G401.6 (cell line): ENCODE data around the gene CLCF1.

Experiments used
- FAIRE-seq: peaks from 2 replicates; lab custom pipeline; 2012; peaks lifted over from hg19 to GRCh38; lab: Jason Lieb, UNC

The CLCF1 gene

DNA sequence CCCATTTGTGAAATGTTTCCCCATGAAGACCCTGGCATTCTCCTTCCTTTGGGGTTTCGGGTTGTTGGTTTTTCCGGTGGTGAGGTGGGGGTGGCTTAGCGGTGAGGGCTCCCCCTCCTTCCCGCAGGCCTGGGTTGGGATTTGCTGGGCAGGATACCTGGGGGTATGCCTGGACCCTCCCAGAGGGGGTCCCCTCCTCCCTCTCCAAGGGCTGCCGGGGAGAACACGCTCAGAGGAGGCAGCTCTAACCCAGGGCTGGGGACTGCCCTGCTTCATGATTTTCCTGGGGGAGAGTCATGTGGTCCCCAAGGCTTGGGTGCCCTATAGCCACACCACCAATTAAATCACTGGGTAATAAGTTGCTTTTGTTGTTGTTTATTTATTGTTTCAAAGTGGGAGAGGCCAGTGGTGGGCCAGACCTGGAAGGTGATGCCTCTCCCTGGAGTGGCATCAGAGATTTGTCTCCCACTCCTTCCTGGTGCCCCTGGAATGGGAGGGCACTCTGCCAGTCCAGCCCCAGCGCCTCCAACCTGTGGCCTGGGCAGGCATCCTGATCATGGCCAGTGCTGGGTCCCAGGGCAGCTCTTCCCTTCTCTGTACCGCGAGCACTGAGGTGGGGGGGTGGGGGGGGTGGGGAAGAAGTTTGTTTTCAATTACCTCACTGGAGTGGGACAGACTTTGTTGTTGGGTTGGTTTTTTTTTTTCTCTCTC lies 1.3 kb upstream of the CLCF1 start:
- FAIRE-seq: peak; percentile 6

DNA sequence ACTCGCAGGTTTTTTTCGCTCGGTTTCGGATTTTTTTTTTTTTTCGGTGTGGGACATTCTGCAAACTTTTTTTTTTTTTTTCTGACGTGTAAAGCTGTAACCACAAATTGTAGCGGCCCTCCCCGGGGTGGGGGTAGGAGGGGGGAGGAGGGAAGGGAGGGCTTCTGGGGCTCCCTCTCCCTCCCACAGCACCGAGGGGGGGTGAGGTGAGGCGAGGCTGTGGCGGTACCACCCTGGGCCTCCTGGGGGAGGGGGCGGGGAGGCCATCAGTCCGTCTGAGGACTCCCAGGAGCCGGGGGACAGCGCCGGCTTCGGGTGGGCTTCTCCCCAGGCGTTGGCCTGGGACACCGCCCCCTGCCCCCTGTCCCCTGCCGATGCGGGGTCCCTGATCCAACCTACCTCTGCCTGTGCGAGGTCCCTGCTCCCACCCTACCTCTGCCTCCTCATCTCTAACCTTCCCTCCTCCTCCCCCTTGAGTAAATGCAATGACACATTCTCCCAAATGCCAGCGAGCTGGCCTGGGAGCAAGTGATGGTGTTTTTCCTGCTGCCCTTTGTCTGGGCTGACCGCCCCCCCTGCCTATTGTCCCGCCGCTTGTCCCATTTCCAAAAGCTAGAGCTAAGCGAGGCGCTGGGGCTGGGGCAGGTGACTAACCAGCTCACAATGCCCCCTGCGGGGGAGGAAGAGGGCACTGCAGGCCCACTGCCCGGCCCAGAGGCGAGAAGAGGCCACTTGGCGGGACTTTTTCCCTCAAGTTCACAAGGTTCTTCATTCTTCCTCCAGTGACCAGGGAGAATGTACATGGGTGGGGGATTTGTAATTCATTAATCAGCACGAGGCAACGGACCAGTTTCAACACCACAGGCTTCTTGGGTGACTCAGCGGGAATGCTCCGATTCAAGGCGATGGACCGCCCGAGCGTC lies 511 bp upstream of the CLCF1 start:
- FAIRE-seq: peak; percentile 91

DNA sequence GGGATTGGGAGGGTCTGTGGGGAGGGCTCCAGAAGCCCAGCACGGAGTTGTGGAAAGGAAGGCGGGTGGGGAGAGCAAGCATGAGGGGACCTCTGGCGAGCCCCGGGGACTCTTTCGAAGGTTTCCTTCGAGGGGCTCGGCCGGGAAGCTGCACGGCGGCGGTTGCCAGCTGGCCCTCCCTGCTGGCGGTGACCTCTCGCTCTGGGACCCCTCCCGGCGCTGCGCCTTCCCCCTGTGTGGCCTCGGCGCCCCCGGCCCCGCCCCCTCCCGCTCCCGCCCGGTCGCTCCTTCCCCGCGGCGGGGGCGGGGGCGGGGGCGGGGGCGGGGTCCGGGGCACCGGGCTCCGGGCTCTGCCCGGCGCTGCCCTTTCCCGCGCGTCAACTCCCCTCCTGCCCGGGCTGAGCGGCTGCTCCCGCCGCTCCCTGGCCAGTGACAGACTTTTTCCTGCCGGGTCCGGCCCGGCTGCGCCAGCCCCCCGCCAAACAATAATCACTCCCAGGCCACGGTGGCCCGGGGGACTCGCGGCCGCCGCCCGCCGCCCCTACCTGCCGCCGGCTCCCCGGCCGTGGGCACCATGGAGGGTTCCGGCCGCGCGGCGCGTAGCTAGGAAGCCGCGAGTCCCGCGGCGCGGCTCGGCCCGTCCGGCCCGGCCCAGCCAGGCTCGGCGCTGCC lies 941 bp downstream of the CLCF1 start:
- FAIRE-seq: no peak

DNA sequence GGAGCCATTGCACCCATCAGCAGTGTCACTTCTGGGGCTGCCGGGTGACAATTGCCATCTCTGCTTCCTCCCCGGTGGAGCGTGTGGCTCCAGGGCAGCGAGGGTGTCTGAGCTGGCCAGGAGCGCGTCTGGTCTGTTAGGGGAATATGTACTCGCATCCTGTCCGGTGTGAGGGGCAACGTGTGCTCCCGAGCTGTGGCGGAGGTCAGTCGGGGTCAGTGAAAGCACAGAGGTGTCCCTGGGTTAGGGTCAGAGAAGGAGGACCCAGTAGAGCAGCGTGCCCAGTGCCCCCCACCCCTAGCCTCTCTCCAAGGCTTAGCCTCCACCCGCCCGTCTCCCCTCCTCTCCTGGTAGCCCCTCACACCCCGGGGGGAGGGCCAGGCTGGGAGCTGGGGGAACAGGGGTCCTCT lies 1.5 kb downstream of the CLCF1 start:
- no peak for FAIRE-seq

DNA sequence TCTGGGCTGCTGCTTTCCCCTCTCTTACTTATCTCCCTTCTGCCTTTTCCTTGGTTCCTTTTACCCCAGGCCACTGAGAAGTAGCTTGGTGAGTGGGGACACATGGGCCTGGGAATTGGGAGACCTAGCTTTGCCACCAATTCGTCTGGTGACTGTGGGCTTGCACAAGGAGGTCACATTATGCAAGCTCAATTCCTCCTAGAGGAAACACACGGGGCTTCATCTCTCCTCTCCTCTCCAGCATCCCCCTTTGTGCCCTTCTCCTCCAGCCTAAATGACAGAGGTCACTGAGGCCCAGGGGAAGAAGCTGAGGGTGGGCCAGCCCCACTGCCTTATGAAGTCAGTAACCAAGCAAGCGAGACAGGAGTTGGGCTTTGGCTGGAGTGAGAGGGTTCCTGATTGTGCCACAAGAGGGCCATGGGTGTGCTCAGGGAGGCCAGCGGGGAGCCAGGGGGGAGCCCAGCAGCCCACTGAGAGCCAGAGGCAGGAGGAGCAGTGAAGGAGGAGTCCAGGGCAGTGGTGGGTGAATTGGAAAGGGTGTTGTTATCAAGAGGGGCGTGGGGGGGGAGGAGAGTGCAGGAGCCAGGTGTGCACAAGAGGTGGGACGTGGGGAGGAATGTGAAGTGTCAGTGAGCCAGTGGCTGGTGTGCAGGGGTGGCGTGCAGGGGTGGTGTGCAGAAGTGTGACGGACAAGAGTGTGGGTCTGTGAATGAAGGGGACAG lies 2.0 kb downstream of the CLCF1 start:
- FAIRE-seq: no peak

DNA sequence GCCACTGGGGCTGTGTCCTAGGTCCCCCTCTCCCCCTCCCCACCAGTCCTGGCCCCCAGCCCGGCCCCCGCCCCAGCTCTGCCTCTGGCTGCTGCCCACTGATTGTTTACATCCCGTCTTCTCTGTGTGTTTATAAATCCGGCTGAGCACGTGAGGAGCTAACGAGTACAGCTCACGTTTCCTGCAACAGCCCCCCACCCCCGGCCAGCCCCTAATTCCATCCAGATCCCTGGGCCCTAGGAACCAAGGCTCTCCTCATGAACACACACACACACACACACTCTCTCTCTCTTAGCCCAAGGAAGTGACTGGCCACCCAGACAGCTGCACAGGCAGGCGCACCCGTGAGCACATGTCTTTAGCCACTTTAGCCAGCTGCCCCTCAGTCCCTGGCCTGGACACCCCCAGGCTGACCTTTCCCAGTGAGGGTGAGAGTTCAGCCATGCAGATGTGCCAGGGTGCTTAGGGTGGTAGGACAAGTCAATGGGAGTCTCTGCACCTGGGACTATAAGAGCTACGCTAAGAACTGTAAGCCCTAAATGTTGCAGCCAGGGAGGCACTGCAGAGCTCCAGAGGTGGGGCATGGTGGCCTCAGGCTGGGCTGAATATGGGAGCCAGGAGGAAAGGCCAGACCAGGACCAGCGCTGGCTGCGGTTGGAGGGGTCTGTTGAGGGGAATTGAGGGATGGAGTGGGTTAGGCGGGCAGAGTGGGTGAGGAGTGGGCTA lies 2.9 kb downstream of the CLCF1 start:
- no peak for FAIRE-seq

DNA sequence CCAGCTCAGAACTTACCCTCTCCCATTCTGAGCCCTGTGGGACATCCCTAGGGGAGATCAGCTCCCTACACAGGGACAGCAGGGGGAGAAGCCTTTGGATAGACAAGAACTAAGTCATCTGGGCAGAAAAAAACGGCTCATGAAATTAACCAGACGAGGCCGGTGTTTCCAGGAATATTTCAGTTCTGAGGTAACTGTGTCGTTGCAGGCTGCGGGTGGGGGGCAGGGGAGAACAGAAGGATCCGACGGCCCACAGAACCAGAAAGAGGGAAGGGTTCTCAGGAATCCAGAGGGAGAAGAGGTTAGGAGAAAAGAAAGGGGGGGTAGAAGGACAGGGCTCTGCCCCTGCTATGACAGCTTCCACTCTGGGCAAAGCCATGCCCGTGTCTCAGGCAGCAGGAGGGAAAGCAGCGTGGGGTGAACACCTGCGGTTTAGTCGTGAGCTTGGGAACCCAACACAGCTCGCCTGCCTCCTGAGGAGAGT lies 3.6 kb downstream of the CLCF1 start:
- no peak for FAIRE-seq

DNA sequence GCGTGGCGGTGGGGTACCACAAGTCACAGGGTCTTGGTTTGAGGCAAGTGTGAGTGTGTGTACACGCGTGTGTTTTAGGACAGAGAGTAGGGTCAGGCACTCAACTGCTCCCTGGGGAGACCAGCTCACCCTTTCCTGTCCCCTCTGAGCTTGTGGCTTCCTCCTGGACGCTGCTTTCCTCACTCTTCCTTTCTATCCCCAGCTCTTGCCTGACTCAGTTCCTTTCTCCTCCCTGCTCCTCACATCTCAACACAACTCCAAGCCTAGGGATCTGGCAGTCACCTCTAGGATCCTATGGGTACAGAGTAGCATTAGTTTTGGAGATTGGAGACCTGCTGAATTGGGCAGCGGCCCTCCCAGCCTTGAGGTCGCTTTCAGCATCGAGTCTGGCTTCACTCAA lies 4.1 kb downstream of the CLCF1 start:
- no peak for FAIRE-seq

DNA sequence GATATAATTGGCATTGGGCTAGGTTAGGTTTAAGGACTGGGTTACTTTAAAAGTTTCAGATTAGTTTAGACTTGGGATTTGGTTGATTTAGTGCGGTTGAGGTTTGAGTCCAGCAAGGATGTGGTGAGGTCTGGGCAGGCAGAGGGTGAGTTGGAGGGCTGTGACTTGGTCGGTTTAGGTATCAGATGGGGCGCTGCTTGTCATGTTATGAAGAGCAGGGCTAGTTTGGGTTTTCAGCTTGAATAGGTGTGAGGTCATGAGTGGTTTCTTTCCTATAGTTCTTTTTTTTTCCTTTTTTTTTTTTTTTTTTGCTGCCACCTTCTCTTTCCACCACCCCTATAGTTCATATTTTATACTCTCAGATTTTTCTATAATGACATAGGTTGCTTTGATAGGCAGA lies 4.8 kb downstream of the CLCF1 start:
- FAIRE-seq: no peak

DNA sequence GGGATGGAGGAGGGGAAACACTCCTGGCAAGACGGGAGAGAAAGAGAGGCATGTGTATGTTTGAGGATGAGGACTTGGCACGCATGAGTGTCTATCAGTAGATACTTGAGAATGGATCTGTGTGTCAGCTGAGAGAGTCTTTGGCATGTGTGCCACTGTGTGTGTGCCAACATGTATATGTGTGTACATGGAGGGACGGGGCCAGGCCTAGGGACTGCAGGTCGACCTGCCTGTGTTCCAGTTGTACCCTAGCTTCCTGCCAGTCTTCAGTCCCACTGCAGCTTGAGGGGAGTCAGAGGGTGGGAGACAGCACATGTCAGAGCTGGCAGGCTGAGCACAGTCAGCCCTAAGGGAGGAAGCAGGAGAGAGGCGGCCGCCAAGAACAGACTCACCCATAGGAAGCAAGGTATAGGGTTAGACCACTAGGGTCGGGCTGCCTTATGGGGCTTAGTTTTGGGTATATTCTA lies 5.6 kb downstream of the CLCF1 start:
- no peak for FAIRE-seq

DNA sequence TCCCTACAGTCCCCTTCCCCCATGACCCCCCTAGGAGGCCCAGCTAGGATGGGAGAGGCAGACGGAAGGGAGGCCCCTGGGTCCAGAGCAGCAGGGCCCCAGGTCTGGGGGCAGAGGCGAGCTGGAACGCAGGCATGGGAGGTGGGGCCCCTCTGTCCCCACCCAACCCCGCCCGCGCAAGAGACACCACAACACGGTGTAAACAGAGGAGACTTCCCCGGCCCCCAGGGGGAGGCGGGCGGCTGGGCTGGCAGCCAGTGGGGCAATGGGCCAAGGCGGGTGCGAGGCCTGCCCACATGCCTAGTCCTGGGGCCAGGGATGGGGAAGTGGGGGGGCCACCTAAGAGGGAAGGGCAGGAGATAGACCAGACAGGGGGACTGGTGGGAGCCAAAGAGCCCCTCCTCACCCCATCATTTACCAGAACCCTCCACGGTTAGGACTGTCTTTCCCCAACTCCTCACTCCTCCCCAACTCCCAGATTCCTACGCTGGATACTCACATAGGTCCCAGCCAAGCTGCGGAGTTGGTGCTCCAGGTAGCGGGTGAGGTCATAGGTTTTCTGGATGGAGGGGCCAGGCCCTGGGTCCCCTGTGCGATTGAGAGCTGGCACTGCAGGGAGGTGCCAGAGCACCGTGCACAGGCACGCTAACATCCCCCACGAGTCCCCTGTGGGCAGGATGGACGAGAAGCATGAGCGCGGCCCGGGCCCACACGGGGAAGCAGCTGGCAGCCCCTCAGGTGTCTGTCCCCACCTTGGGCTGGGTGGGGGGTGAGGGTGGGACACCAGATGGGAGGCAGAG lies 6.2 kb downstream of the CLCF1 start:
- FAIRE-seq: no peak

DNA sequence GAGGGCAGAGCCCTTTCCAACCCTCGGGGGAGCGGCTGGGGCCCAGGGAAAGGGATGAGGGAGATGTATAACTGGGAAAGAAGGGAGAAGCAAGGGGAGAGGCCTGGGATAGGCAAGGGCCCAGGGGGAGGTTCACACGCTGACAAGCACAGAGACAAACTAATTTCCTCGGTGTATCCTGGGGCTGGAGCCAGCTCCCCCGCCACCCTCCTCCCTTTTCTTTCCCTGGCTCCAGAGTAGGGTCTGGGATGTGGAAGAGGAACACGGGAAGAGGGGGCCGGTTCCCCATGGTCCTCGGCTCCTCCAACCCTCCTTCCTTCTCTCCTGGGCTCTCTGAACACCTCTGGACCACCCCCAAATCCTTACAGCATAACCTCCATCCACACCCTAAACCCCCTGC lies 6.9 kb downstream of the CLCF1 start:
- no peak for FAIRE-seq

DNA sequence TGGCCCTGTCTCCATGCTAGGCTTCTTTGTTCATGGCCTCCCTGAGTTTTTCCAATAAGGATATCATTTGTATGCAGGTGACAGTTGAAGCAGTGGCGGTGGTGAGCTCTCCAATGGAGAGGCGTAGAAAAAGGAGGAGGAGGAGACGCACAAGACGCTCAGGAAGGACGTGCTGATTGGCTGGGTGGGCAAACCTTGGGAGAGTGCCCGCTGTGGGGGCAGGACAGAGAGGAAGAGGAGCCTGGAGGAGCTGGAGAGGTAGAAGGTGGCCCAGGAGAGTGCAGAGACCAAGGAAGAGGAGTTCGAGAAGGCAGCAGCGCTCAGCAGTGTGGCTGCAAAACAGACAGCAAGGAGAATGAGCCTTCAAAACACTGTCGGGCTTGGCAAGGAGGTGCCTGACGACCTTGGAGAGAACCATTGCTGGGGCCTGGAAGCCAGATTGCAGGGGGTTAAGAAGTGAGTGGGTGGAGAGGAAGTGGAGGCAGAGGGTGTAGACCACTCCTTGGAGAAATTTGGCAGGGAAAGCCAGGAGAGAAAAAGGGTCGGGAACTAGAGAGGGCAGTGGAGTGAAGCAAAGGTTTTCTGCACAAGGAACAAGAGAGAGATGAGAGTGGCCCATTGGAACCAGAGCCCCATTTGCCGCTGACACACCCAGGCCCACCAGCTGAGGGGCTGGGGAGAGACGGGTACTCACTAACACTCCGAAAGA lies 7.5 kb downstream of the CLCF1 start:
- FAIRE-seq: no peak

DNA sequence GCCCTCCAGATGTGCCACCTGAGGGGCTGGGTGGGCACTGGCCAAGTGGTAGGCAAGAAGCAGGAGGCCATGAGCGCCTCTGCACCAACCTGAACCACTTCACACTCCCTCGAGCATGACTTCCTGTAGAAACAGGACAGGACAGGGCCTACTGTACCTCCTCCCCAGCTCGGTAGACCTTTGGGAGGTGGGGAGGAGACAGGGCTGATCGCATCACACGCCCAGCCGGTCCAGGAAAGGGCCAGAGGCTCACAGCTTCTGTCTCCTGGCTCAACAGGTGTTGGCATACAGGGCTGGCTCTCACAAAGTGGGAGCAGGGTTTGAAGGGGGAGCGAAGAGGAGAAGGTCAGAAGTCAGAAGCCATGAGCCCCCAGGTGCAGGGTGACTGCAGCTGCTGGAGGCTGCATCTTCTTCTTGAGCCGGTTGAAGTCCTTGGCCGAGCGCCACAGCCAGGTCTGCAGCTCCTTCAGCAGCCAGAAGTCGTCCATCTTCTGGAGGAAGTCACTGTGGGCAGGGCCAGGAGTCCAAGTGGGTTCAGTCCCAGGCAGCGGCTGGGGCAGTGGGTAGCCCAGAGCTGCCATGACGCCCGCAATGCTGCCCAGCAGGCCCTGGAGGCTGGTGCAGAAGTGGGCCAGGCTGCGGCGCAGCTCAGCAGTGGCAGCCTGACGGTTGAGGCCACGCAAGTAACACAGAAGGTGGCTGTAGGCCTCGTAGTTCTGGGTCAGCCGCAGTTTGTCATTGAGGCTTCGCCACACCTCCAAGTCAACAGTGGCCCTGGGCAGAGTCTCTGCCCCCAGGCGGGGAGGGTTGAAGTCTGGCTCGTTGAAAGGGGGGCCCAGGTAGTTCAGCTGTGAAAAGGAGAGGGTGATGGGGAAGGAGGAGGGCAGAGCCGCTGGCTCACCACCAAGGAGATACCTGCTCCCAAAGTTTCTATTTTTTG lies 8.3 kb downstream of the CLCF1 start:
- no peak for FAIRE-seq

DNA sequence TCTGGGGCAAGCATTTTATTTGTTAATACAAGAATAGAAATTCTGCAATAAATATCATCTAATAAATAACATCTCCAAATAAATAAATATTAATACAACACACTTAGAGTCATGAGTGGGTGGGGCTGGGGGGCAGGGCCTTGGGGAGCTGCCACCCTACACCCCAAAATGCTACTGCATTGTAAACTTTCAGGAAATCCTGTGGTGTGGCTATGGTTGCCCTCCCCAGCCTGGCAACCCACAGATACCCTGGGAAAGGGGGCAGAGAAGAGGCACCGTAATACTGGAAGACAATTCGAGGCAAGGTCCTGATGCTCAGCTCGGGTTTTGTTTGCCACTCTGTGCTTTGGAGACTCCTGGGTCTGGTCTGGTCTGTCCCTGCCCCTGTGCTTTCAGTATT lies 9.2 kb downstream of the CLCF1 start:
- FAIRE-seq: no peak

DNA sequence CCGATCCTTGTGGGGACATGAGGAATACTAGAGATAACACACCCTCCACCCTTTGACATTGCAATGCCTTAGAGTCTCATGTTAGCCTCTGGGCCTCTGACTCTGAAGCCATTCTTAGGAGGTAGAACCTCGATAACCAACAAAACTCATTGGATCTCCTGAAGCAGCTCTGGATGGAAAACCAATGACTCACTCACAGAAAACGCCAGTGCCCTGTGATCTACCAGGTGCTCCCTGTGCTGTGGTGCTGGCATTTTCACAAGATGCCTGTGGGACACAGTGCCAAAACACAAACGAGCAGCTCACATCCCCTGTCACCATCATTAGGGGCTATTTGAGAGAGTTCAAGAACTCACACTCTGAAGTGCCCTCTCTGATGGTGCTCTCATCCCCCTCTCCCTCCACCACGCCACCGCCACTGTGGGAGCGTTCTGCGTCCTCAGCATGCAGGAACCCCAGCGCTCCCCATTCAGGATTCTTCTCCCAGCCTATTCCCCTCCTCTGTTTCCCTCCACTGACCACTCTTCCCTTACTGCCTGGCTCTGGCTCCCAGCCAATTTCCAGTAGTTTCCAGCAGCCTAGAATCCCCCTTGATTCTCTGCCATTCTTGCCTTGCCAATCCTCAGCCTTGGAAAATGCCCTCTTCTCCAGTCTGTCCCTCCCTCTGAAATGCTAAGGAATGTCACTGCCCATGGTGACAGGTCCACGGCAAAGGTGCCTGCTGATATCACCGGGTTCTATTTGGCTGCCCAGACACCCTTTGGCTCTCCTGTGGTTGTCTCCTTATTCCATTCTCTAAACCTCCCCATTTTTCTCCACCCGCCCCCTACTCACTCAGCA lies 15.3 kb downstream of the CLCF1 start:
- FAIRE-seq: no peak

DNA sequence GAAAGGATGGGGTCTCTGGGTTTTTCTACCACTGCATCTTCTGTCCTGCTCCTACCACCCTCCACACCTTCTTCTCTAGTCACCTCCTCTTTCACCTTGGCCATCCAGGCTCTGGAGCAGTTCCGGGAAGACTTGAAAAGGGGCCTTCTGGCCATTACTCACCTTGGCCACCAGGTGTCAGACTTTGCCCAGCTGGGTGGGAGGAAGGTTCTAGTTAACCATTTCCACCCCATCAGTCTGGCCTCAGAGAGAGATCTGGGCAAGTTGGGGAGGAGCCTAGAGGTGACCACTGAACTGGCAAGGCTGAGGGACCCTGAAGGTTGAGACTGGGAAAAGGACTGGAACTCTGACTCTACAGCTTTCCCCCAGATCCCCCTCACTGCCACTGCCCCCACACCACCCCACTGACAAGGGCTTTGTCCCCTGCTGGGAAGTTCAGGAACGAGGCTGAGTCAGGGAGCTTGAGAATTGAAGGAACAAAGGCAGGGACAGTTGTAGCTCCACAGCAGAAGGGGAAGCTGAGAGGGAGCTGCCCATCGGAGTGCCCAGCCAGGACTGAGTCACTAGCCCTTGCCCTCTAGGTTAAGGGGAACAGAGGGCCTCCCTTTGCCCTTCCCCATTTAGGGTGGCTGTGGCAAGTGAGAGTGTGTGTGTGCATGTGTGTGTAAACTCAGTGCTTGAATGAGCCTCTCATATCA lies 16.4 kb downstream of the CLCF1 start:
- peak; percentile 11 for FAIRE-seq
